ENCODE results near the gene TDG. TPM values are rescaled to one million over a fixed set of nuclear protein-coding genes. Genes with fewer than 3 reads are reported as not detected.
"Not testable (repeated sequence)": the region's sequence is repeated elsewhere in the genome, so short reads cannot be mapped to it uniquely, and the experiment has no call there.

The TDG gene
- total RNA-seq, 1 experiment from 2014 or later, result 20.2 TPM

DNA sequence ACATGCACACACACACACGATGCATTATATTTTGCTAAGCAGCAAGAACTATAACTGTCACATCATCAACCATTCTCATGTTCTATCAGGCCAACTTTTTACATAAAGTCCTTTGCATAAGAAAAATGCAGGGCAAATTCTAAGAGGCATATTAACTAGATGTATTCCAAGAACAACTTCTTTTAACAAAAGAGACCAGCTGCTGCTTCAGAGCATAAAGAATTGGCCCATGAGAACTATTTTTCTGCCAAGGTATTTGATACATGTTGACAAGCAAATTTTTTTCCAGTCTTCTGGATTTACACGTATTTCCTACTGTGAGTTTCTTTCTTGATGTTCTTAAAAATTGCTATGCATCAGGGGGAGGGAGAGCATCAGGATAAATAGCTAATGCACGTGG, 57.1 kb downstream of the TDG start:
- DNase-seq (ENCODE audit: low read depth), result no peak

DNA sequence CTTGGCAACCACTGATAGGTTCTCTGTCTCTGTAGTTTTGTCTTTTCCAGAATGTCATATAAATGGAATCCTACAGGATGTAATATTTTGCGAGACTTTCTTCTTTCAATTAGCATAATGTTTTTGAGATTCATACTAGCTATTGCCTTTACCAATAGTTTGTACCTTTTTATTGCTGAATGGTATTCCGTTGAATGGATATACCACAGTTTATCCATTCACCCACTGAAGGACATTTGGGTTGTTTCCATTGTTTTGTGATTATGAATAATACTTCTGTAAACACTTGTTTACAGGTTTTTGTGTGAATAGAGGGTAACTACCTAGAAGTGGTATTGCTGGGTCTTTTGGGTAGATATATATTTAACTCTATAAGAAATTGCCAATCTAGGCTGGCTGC, 58.0 kb downstream of the TDG start:
- DNase-seq (ENCODE audit: low read depth), result no peak

DNA sequence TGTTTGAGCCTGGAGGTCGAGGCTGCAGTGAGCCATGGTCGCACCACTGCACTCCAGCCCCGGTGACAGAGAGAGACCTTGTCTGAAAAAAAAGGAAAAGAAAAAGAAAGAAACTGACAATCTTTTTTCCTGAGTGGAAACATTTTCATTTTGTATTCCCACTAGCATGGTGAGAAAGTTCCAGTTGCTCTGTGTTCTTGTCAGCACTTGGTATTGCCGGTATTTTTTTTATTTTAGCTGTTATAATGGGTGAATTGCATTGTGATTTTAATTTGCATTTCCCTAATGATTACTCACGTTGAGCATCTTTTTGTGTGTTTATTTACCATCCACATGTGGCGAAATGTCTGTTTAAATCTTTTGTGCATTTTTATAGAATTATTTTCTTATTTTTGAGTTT, 58.7 kb downstream of the TDG start:
- no peak for DNase-seq (ENCODE audit: low read depth)

DNA sequence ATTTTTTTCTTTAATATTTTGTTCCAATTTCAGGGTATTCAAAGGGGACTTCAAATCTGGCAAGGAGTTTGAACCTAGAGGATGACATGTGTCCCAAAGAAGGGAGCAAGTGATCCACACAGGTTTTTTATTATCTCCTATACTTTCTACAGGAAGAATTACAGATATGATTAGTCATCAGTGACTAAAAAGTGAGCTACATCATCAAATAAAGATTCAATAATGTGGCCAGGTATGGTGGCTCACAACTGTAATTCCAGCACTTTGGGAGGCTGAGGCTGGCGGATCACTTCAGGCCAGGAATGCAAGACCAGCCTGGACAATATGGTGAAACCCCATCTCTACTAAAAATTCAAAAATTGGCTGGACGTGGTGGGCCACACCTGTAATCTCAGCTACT, 60.1 kb downstream of the TDG start:
- no peak for DNase-seq (ENCODE audit: low read depth)

DNA sequence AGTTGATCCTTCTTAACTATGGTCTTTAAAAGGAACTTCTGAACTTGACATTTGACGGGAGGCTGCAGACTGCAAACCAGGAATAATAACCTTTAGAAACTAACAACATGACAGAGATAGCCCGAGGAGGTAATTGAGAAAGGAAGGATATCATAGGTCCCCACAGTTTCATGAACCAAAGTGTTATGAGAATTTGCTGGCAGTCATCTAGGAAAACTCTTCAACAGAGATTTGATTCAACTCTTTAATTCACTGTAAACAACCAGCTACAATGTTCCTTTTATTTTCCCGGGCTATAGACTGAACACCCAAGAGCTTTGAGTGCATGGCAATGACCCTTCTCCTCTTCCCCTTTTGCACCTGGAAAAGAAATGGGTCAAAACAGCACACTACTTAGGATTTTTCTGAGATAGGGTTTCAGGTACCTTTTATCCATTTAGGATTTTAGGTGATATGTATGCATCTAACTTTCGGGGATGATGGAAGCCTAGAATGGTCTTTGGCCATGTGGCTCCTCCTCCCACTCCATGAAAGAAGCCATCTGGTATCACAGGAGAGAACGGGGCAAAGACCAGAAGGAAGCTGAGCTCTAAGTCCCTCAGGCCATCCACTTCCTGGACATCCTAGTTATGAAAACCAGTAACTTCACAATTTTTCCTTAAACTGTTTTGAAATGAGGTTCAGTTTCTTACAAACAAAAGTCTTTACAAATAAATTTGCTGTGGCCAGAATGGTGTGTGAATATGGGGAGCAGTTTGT, 61.3 kb downstream of the TDG start:
- peak; percentile 23 for DNase-seq (ENCODE audit: low read depth)

DNA sequence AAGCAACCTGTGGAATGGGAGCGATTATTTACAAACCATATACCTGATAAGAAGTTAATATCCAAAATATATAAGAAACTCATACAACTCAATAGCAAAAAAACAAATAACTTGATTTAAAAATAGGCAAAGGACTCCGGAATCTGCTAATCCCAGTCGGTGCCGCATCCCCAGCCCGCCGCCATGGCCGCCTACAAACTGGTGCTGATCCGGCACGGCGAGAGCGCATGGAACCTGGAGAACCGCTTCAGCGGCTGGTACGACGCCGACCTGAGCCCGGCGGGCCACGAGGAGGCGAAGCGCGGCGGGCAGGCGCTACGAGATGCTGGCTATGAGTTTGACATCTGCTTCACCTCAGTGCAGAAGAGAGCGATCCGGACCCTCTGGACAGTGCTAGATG, 64.9 kb downstream of the TDG start:
- not testable (repeated sequence) for DNase-seq (ENCODE audit: low read depth)

DNA sequence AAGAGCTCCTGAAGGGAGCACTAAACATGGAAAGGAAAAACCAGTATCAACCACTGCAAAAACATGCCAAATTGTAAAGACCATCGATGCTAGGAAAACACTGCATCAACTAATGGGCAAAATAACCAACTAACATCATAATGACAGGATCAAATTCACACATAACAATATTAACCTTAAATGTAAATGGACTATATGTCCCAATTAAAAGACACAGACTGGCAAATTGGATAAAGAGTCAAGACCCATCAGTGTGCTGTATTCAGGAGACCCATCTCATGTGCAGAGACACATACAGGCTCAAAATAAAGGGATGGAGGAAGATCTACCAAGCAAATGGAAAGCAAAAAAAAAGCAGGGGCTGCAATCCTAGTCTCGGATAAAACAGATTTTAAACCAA, 70.5 kb downstream of the TDG start:
- DNase-seq (ENCODE audit: low read depth), result not testable (repeated sequence)

Other genes starting within 250 kb of the TDG start
- gene NT5DC3, start 124.6 kb upstream of the TDG start, total RNA-seq (2014; rRNA removed; shearing (Covaris generic)), result 2.5 and 4.1 TPM in 2 replicates
- gene HSP90B1, start 35.5 kb upstream of the TDG start, total RNA-seq (2014; rRNA removed; shearing (Covaris generic)), result 597 and 713 TPM in 2 replicates
- gene GLT8D2, start 84.3 kb downstream of the TDG start, total RNA-seq (2014; rRNA removed; shearing (Covaris generic)), result 10.4 and 14.8 TPM in 2 replicates
- gene HCFC2, start 98.7 kb downstream of the TDG start, total RNA-seq (2014; rRNA removed; shearing (Covaris generic)), result 10.7 and 17.3 TPM in 2 replicates
- 15.5 and 21.6 TPM in 2 replicates for gene NFYB, start 172.3 kb downstream of the TDG start, total RNA-seq (2014; rRNA removed; shearing (Covaris generic))
- 208 and 209 TPM in 2 replicates for gene TXNRD1, start 249.9 kb downstream of the TDG start, total RNA-seq (2014; rRNA removed; shearing (Covaris generic))